ENCODE measurements around the gene NPM3. TPM values are rescaled to one million over a fixed set of nuclear protein-coding genes. Genes with fewer than 3 reads are reported as not detected.

Gene NPM3
- total RNA-seq, 2 donors from 2014 or later, result 52.5 to 157 TPM

DNA sequence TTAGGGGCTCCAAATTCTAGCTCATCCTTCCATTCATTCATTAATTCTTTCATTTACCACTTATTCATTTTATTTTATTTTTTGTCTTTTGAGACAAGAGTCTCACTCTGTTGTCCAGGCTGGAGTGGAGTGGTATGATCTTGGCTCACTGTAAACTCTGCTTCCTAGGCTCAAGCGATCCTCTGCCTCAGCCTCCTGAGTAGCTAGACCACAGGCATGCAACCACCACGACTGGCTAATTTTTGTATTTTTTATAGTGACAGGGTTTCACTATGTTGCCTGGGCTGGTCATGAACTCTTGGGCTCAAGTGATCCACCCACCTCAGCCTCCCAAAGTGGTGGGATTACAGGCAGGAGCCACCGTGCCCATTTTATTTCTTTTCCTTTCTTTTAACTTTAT is 39.0 kb downstream of the NPM3 start:
- no peak for ATAC-seq
- Mint-ChIP-seq H3K9me3 (no peaks in the 10 kb centered on the region), H3K4me1 (ENCODE audit: low read depth in 2 of 2) (no peaks in the 10 kb centered on the region), H3K27me3 (peaks cover 21 to 23% of the 10 kb centered on the region in 2 donors), H3K4me3 (no peak overlapping the region), H3K27ac (no peak overlapping the region), H3K36me3 (no peaks in the 10 kb centered on the region)
- no peak for DNase-seq (ENCODE audit: low spot score)

DNA sequence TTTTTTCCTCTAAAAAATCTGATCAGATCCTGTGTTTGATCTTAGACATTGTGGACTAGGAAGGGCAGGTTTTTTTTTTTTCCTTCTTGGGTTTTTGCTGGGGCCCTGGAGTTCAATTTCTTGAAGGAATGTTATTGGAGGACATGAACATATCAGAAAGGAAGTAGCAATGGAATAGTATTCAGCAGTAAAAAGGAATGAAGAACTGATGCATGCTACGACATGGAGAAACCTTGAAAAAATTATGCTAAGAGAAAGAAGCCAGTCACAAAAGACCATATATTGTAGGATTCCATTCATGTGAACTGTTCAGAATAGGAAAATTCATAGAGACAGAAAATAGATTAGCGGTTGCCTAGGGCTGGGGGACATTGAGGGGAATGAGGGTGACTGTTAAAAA is 41.3 kb downstream of the NPM3 start:
- H3K4me1 Mint-ChIP-seq (ENCODE audit: low read depth in 2 of 2), result no peaks in the 10 kb centered on the region
- no peaks in the 10 kb centered on the region for H3K36me3 Mint-ChIP-seq

DNA sequence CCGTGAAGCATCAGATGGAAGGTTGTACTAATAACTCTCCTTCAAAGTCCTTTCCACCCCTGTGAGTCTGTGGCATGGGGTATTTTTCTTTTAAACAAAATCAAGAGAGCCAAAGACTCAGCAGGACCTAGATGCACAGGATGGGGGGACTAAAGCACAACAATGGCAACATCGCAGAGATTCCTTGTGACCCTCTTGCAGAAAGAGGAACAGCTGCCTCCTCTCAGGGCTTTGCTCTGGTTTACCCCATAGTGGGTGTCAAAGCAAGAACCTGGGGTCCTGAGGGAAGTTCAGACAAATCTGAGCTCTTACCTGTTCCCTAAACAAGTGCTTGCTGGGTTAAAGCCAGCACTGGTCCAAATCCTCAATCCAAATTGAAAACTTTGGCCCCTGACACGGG is 46.6 kb downstream of the NPM3 start:
- Mint-ChIP-seq H3K36me3 (no peaks in the 10 kb centered on the region), H3K27ac (no peak overlapping the region), H3K27me3 (peaks cover 24 to 29% of the 10 kb centered on the region in 2 donors), H3K9me3 (no peaks in the 10 kb centered on the region), H3K4me1 (ENCODE audit: low read depth in 2 of 2) (no peaks in the 10 kb centered on the region), H3K4me3 (no peak overlapping the region)
- no peak for ATAC-seq
- DNase-seq (ENCODE audit: low spot score), result no peak

More for the DNA sequence above, 41.3 kb downstream of the NPM3 start:
- H3K27me3 Mint-ChIP-seq, result peaks cover 21 to 22% of the 10 kb centered on the region in 2 donors
- ATAC-seq (no peak), DNase-seq (ENCODE audit: low spot score) (no peak)
- H3K9me3 Mint-ChIP-seq, result no peaks in the 10 kb centered on the region
- no peak overlapping the region for H3K4me3 Mint-ChIP-seq
- H3K27ac Mint-ChIP-seq, result no peak overlapping the region

DNA sequence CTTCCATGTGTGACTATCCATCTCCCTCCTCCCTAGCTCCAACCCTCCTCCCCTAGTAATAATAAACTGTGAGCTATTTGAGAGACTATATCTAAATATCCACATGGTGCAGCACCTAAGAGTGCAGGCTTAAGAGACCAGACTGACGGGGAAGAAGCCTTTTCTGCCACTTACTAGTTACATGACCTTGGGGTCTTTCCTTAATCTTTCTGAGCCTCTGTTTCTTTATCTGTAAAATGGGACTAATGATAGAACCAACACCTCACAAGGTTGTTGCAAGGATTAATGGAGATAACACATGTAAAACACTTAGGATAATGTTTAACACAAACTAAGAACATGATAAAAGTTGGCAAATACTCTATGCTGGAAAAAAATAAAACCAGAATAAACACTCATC is 51.1 kb downstream of the NPM3 start:
- Mint-ChIP-seq H3K4me1 (ENCODE audit: low read depth in 2 of 2) (no peaks in the 10 kb centered on the region), H3K36me3 (no peaks in the 10 kb centered on the region), H3K9me3 (no peaks in the 10 kb centered on the region), H3K27me3 (peaks cover 24 to 30% of the 10 kb centered on the region in 2 donors), H3K4me3 (no peak overlapping the region), H3K27ac (no peak overlapping the region)
- no peak for ATAC-seq
- no peak for DNase-seq (ENCODE audit: low spot score)

Other genes starting within 250 kb of the NPM3 start
- gene POLL, start 195.2 kb downstream of the NPM3 start, total RNA-seq, result 10 to 100 TPM; 27.6 to 37.3 TPM
- gene DPCD, start 195.1 kb downstream of the NPM3 start, total RNA-seq, result 10 to 100 TPM in 1 of 2 donors, 1 to 10 TPM in 1; 8.2 to 11.2 TPM
- 10 to 100 TPM; 45.5 to 52.3 TPM for gene FBXW4, start 88.3 kb downstream of the NPM3 start, total RNA-seq
- not detected for gene FGF8, start 7.3 kb downstream of the NPM3 start, total RNA-seq
- 100 to 1,000 TPM; 174 to 237 TPM for gene OGA, start 35.0 kb upstream of the NPM3 start, total RNA-seq
- 1 to 10 TPM; 2.2 to 6.8 TPM for gene KCNIP2, start 60.4 kb upstream of the NPM3 start, total RNA-seq

All from natural killer cell treated with Interleukin-12 subunit alpha and Interleukin-12 subunit beta and Interleukin-15 and Interleukin-18, amount 100 ng/mL, for 72 hours (primary cell).